ENCODE results near the gene HPS3. TPM values are rescaled to one million over a fixed set of nuclear protein-coding genes. Genes with fewer than 3 reads are reported as not detected.

Gene HPS3
- total RNA-seq, 2 experiments from 2014 or later, result 16.4 to 18.2 TPM

DNA sequence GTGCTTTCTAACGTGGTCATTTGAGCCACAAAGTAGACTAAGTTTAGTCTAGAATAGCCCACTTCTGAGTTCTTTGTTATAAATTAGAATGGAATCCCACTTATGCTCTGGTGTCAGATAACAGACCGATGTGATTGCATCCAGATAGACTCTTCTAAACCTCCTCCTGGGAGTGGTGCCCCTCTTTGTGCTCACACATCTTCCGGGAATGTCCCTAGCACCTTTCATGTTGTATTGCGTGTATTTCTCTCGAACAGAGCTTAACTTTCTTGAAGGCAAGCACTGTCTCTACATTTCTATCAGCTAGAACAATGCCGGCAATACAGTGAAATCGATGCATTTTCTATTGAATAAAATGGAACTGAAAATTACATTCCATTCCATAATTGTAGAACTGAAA, 69.2 kb downstream of the HPS3 start:
- CTCF ChIA-PET, result no interaction called here
- Mint-ChIP-seq H3K27ac (no peak overlapping the region), H3K9me3 (no peaks in the 10 kb centered on the region), H3K4me1 (ENCODE audit: low read depth) (peaks cover under 1% of the 10 kb centered on the region), H3K27me3 (peaks cover 1% of the 10 kb centered on the region), H3K4me3 (no peak overlapping the region), H3K36me3 (ENCODE audit: low read depth) (no peaks in the 10 kb centered on the region)
- DNase-seq (no peak), ATAC-seq (no peak)
- POLR2A ChIA-PET, result no interaction called here
- intact Hi-C loops (cut with micrococcal nuclease), result no loop called here
- no peak for TF ChIP-seq CTCF (IDR thresholded peaks at IDR 0.05)

DNA sequence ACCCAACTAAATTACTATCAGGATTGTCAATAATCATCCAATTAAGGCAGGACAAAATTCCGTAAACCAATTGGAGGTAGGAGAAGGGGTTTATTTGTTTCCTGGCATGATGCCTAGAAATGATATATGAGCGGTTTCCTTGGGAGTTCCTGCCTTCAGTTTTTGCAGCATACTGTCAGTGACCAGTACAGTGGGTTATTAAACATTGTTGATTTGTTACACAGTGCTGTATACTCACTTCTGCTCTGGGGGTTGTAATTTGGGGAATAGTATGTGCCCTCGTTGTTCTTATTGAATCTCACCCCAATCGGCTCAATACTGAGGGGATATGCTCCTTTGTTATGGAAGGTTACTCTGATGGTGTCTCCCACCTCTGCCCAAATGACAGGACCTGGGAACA, 70.0 kb downstream of the HPS3 start:
- no peak for DNase-seq

GRCh38 chr3:149203758-149204157, 74.3 kb downstream of the HPS3 start:
- Mint-ChIP-seq H3K27ac (no peak overlapping the region), H3K27me3 (peaks cover 6% of the 10 kb centered on the region), H3K4me3 (no peak overlapping the region), H3K9me3 (no peaks in the 10 kb centered on the region), H3K4me1 (ENCODE audit: low read depth) (peaks cover 7% of the 10 kb centered on the region), H3K36me3 (ENCODE audit: low read depth) (no peaks in the 10 kb centered on the region)
- DNase-seq (no peak), ATAC-seq (peak; percentile 61)
- CTCF ChIA-PET, result no interaction called here
- TF ChIP-seq CTCF (IDR thresholded peaks at IDR 0.05), result no peak
- intact Hi-C loops (cut with micrococcal nuclease), result no loop called here
- POLR2A ChIA-PET, result no interaction called here

More for the DNA sequence above, 70.0 kb downstream of the HPS3 start:
- Mint-ChIP-seq H3K27ac (no peak overlapping the region), H3K9me3 (no peaks in the 10 kb centered on the region), H3K4me1 (ENCODE audit: low read depth) (peaks cover 7% of the 10 kb centered on the region), H3K27me3 (peaks cover 4% of the 10 kb centered on the region), H3K36me3 (ENCODE audit: low read depth) (no peaks in the 10 kb centered on the region), H3K4me3 (no peak overlapping the region)
- intact Hi-C loops (cut with micrococcal nuclease), result no loop called here
- CTCF ChIA-PET, result no interaction called here
- POLR2A ChIA-PET, result no interaction called here
- ATAC-seq, result no peak
- TF ChIP-seq CTCF (IDR thresholded peaks at IDR 0.05), result no peak

DNA sequence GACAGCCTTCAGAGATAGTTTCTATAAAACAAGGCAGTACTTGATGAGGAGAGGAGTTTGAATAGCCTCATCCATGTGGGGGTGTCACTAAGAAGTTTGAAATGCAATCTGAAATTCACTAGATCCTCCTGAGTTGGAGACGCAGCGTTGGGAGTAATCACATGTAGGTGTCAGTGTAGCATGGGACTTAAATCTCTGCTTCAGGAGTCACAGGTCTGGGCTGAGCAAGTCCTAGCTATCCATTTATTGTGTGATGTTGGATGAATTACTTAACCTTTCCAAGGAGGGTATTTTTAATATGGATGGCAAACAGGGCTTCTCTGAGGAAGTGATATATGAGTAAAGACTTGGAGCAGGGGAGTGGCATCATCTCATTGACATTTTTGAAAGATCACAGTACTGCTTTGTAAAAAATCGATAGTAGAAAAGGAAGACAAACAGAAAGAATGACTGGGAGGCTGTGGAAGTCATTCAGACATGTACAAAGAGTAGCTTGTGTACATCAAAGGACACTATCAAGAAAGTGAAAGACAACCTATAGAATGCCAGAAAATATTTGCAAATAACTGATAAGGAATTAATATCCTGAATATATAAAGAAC, 75.1 kb downstream of the HPS3 start:
- ATAC-seq, result no peak
- Mint-ChIP-seq H3K27me3 (peaks cover 6% of the 10 kb centered on the region), H3K4me1 (ENCODE audit: low read depth) (peaks cover 7% of the 10 kb centered on the region), H3K9me3 (no peaks in the 10 kb centered on the region), H3K36me3 (ENCODE audit: low read depth) (no peaks in the 10 kb centered on the region), H3K27ac (no peak overlapping the region), H3K4me3 (no peak overlapping the region)
- DNase-seq, result no peak
- ChIA-PET POLR2A (no interaction called here), CTCF (no interaction called here)
- no peak for TF ChIP-seq CTCF (IDR thresholded peaks at IDR 0.05)
- intact Hi-C loops (cut with micrococcal nuclease), result no loop called here

DNA sequence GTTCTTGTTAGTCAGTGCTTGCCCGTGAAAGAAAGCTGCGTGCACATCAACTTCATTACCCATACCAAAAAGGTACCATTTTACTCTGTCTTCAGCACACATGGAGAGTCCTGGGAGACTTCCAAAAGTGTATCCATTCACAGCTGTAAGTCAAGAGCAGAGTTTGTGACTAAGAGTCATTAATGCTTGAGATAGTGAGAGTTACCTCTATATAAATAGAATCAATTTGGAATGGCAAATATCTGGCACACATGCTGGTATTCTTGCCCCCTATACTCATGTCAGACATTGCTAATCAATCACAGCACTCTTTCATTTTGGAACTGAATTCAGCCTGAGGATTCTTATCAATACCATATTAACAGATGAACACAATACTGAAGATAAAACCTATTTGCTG, 78.0 kb downstream of the HPS3 start:
- CTCF ChIA-PET, result interaction anchor here (0.6 kb wide), 1 partner anchor 15 kb away, joined by 3 read pairs; no protein-coding TSS in a partner anchor
- no peak for TF ChIP-seq CTCF (IDR thresholded peaks at IDR 0.05)
- intact Hi-C loops (cut with micrococcal nuclease), result no loop called here
- H3K4me3 Mint-ChIP-seq, result no peak overlapping the region
- H3K27ac Mint-ChIP-seq, result no peak overlapping the region
- H3K4me1 Mint-ChIP-seq (ENCODE audit: low read depth), result peaks cover 7% of the 10 kb centered on the region
- no peak for DNase-seq
- no peak for ATAC-seq
- POLR2A ChIA-PET, result interaction anchor here (0.6 kb wide), 1 partner anchor 187 kb away, joined by 3 read pairs; no protein-coding TSS in a partner anchor
- no peaks in the 10 kb centered on the region for H3K36me3 Mint-ChIP-seq (ENCODE audit: low read depth)
- H3K9me3 Mint-ChIP-seq, result no peaks in the 10 kb centered on the region
- peaks cover 5% of the 10 kb centered on the region for H3K27me3 Mint-ChIP-seq
